HepG2 (cell line): ENCODE results near the gene GNG12. TPM values are rescaled to one million over a fixed set of nuclear protein-coding genes. Genes with fewer than 3 reads are reported as not detected.

ENCODE experiments used
- CEBPB ChIP-seq: IDR thresholded peaks from 2 replicates; pipeline ENCODE4 v1.6.1; 2011; ENCODE audit warnings: low read depth, low read length, improper control_type of control experiment, borderline replicate concordance
- EHMT2 ChIP-seq: fragments of 200-600 bp; sonication (generic); IDR thresholded peaks from 2 replicates; pipeline ENCODE4 v1.7.0; 2017; ENCODE audit warnings: antibody characterized with exemption, low read depth, low read length, borderline replicate concordance
- IKZF1 ChIP-seq: fragments of 450-650 bp; IDR thresholded peaks from 2 replicates; pipeline ENCODE4 v1.7.1; 2016
- NAIF1 ChIP-seq: sonication (generic); formaldehyde crosslinking; IDR thresholded peaks from 2 replicates; pipeline ENCODE4 v1.5.0; 2020; ENCODE audit warnings: mild to moderate bottlenecking, missing genetic modification reagents, borderline replicate concordance
- NR2F6 ChIP-seq, 2 experiments: IDR thresholded peaks; 2 replicates each; pipeline ENCODE4 v1.6.1; 2016; ENCODE audit warnings: antibody characterized with exemption in 1 of 2, mild to moderate bottlenecking in 1 of 2
- SAFB2 ChIP-seq: sonication (generic); formaldehyde crosslinking; IDR thresholded peaks from 2 replicates; pipeline ENCODE4 v1.5.1; 2020; ENCODE audit warnings: missing genetic modification reagents, low read depth, mild to moderate bottlenecking, borderline replicate concordance
- TAF1 ChIP-seq: sonication (generic); formaldehyde crosslinking; IDR thresholded peaks from 2 replicates; pipeline ENCODE4 v1.4.0; 2020; ENCODE audit warnings: missing genetic modification reagents
- ZIK1 ChIP-seq: sonication (generic); formaldehyde crosslinking; IDR thresholded peaks from 2 replicates; pipeline ENCODE4 v1.5.0; 2020; ENCODE audit warnings: mild to moderate bottlenecking, low read depth, missing genetic modification reagents, borderline replicate concordance
- ZMAT3 ChIP-seq: sonication (generic); formaldehyde crosslinking; conservative IDR thresholded peaks from 2 replicates; pipeline ENCODE4 v1.7.0; 2021; ENCODE audit warnings: missing genetic modification reagents
- ZNF335 ChIP-seq: sonication (generic); formaldehyde crosslinking; IDR thresholded peaks from 2 replicates; pipeline ENCODE4 v1.4.0; 2020; ENCODE audit warnings: missing genetic modification reagents
- ZNF709 ChIP-seq: sonication (generic); formaldehyde crosslinking; IDR thresholded peaks from 2 replicates; pipeline ENCODE4 v1.5.0; 2020; ENCODE audit warnings: mild to moderate bottlenecking, missing genetic modification reagents
- polyA plus RNA-seq, 8 experiments: library from polyadenylated mRNA; depleted of rRNA in 3 of 8; stranded (reverse) in 7 of 8; unstranded in 1 of 8; fragments of >200 nt; fragmentation: Illumina TruSeq in 4 of 8; extraction: Trizol in 4 of 8; gene quantifications; 2 replicates each; pipeline versions ENCODE4 v1.2.1 to v1.2.3, GENCODE V29; 2011 to 2016; ENCODE audit warnings: low read depth in 4 of 8, missing spikeins in 1 of 8, mixed read lengths in 1 of 8; ENCODE audit not compliant: insufficient read depth in 1 of 8
- total RNA-seq, 5 experiments: library from RNA; depleted of rRNA; stranded (reverse); fragments of >200 nt; fragmentation: Illumina TruSeq; extraction: Trizol; gene quantifications; 2 replicates each; pipeline ENCODE4 v1.2.3, GENCODE V29; 2016; ENCODE audit warnings: low read depth in 1 of 5
- TF ChIP-seq, protein P1 (sequence below): sonication (generic); formaldehyde crosslinking; IDR thresholded peaks from 2 replicates; pipeline ENCODE4 v1.5.0; 2020; ENCODE audit warnings: mild to moderate bottlenecking, missing genetic modification reagents
- TF ChIP-seq, protein P2 (sequence below): sonication (generic); formaldehyde crosslinking; IDR thresholded peaks from 2 replicates; pipeline ENCODE4 v1.4.0; 2020; ENCODE audit warnings: missing genetic modification reagents
- TF ChIP-seq, protein P3 (sequence below), 2 experiments: sonication (generic) in 1 of 2; formaldehyde crosslinking in 1 of 2; IDR thresholded peaks; 2 replicates each; pipeline versions ENCODE4 v1.6.1 to v1.9.0; 2014 to 2022; ENCODE audit warnings: antibody characterized with exemption in 1 of 2, borderline replicate concordance in 1 of 2, inconsistent platforms in 1 of 2, low read depth in 1 of 2, missing genetic modification reagents in 1 of 2
- TF ChIP-seq, protein P4 (sequence below): IDR thresholded peaks from 2 replicates; pipeline ENCODE4 v1.6.1; 2016; ENCODE audit warnings: low read depth

GNG12 gene
- total and polyA plus RNA-seq, 2 of the 13 experiments (the other 11 are each of a cell fraction or from before 2014, with no cell fraction given): 0.11 TPM

DNA sequence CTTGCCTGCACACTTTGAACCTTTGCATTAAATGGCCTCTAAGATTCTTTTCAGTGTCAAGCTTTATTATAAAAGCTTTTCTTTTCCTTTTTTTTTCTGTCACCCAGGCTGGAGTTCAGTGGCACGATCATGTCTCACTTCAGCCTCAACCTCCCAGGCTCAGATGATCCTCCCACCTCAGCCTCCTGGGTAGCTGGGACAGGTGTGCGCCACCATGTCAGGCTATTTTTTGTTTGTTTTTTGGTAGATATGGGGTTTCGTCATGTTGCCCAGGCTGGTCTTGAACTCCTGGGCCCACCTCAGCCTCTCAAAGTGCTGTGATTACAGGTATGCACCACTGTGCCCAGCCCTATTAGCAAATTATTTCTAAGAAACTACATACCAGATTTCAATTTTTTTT, 95.4 kb downstream of the GNG12 start (continued):
- TF ChIP-seq, protein P1, sequence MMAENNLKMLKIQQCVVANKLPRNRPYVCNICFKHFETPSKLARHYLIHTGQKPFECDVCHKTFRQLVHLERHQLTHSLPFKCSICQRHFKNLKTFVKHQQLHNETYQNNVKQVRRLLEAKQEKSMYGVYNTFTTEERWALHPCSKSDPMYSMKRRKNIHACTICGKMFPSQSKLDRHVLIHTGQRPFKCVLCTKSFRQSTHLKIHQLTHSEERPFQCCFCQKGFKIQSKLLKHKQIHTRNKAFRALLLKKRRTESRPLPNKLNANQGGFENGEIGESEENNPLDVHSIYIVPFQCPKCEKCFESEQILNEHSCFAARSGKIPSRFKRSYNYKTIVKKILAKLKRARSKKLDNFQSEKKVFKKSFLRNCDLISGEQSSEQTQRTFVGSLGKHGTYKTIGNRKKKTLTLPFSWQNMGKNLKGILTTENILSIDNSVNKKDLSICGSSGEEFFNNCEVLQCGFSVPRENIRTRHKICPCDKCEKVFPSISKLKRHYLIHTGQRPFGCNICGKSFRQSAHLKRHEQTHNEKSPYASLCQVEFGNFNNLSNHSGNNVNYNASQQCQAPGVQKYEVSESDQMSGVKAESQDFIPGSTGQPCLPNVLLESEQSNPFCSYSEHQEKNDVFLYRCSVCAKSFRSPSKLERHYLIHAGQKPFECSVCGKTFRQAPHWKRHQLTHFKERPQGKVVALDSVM: peak; percentile 75
- TF ChIP-seq ZNF709 (CRISPR knock-in tag) (no peak), IKZF1 (no peak), SAFB2 (CRISPR knock-in tag) (no peak), EHMT2 (no peak), NAIF1 (CRISPR knock-in tag) (no peak), ZMAT3 (CRISPR knock-in tag) (no peak), CEBPB (no peak), TAF1 (CRISPR knock-in tag) (no peak), ZNF335 (CRISPR knock-in tag) (no peak), NR2F6 (IDR thresholded peaks at IDR 0.05) (no peak), NR2F6 (CRISPR knock-in tag; IDR thresholded peaks at IDR 0.05) (no peak), ZIK1 (CRISPR knock-in tag) (no peak)
- TF ChIP-seq, protein P2, sequence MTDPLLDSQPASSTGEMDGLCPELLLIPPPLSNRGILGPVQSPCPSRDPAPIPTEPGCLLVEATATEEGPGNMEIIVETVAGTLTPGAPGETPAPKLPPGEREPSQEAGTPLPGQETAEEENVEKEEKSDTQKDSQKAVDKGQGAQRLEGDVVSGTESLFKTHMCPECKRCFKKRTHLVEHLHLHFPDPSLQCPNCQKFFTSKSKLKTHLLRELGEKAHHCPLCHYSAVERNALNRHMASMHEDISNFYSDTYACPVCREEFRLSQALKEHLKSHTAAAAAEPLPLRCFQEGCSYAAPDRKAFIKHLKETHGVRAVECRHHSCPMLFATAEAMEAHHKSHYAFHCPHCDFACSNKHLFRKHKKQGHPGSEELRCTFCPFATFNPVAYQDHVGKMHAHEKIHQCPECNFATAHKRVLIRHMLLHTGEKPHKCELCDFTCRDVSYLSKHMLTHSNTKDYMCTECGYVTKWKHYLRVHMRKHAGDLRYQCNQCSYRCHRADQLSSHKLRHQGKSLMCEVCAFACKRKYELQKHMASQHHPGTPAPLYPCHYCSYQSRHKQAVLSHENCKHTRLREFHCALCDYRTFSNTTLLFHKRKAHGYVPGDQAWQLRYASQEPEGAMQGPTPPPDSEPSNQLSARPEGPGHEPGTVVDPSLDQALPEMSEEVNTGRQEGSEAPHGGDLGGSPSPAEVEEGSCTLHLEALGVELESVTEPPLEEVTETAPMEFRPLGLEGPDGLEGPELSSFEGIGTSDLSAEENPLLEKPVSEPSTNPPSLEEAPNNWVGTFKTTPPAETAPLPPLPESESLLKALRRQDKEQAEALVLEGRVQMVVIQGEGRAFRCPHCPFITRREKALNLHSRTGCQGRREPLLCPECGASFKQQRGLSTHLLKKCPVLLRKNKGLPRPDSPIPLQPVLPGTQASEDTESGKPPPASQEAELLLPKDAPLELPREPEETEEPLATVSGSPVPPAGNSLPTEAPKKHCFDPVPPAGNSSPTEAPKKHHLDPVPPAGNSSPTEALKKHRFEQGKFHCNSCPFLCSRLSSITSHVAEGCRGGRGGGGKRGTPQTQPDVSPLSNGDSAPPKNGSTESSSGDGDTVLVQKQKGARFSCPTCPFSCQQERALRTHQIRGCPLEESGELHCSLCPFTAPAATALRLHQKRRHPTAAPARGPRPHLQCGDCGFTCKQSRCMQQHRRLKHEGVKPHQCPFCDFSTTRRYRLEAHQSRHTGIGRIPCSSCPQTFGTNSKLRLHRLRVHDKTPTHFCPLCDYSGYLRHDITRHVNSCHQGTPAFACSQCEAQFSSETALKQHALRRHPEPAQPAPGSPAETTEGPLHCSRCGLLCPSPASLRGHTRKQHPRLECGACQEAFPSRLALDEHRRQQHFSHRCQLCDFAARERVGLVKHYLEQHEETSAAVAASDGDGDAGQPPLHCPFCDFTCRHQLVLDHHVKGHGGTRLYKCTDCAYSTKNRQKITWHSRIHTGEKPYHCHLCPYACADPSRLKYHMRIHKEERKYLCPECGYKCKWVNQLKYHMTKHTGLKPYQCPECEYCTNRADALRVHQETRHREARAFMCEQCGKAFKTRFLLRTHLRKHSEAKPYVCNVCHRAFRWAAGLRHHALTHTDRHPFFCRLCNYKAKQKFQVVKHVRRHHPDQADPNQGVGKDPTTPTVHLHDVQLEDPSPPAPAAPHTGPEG: no peak
- TF ChIP-seq, protein P3, sequence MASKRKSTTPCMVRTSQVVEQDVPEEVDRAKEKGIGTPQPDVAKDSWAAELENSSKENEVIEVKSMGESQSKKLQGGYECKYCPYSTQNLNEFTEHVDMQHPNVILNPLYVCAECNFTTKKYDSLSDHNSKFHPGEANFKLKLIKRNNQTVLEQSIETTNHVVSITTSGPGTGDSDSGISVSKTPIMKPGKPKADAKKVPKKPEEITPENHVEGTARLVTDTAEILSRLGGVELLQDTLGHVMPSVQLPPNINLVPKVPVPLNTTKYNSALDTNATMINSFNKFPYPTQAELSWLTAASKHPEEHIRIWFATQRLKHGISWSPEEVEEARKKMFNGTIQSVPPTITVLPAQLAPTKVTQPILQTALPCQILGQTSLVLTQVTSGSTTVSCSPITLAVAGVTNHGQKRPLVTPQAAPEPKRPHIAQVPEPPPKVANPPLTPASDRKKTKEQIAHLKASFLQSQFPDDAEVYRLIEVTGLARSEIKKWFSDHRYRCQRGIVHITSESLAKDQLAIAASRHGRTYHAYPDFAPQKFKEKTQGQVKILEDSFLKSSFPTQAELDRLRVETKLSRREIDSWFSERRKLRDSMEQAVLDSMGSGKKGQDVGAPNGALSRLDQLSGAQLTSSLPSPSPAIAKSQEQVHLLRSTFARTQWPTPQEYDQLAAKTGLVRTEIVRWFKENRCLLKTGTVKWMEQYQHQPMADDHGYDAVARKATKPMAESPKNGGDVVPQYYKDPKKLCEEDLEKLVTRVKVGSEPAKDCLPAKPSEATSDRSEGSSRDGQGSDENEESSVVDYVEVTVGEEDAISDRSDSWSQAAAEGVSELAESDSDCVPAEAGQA (IDR thresholded peaks at IDR 0.05; ENCODE audit: low read depth): no peak
- TF ChIP-seq, protein P3 (CRISPR knock-in tag; IDR thresholded peaks at IDR 0.05; ENCODE audit: borderline replicate concordance): no peak
- TF ChIP-seq, protein P4, sequence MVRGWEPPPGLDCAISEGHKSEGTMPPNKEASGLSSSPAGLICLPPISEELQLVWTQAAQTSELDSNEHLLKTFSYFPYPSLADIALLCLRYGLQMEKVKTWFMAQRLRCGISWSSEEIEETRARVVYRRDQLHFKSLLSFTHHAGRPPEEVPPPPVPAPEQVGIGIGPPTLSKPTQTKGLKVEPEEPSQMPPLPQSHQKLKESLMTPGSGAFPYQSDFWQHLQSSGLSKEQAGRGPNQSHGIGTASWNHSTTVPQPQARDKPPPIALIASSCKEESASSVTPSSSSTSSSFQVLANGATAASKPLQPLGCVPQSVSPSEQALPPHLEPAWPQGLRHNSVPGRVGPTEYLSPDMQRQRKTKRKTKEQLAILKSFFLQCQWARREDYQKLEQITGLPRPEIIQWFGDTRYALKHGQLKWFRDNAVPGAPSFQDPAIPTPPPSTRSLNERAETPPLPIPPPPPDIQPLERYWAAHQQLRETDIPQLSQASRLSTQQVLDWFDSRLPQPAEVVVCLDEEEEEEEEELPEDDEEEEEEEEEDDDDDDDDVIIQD (CRISPR knock-in tag): no peak
